ENCODE results near the gene SPATA1. TPM values are rescaled to one million over a fixed set of nuclear protein-coding genes. Genes with fewer than 3 reads are reported as not detected.

The SPATA1 gene
- total RNA-seq (1 to 10 TPM; 1.9 to 2.7 TPM), polyA plus RNA-seq (under 1 TPM in 1 of 2 donors, not detected in 1; 0.90 TPM)
- long read RNA-seq, donor 1, partial matches to known transcripts: 0 of 21 reads
- long read RNA-seq, donor 1, other reads (novel, unspliced or antisense): 21 of 21 reads
- long read RNA-seq, donor 2, partial matches to known transcripts: 0 of 37 reads
- long read RNA-seq, donor 2, other reads (novel, unspliced or antisense): 37 of 37 reads

DNA sequence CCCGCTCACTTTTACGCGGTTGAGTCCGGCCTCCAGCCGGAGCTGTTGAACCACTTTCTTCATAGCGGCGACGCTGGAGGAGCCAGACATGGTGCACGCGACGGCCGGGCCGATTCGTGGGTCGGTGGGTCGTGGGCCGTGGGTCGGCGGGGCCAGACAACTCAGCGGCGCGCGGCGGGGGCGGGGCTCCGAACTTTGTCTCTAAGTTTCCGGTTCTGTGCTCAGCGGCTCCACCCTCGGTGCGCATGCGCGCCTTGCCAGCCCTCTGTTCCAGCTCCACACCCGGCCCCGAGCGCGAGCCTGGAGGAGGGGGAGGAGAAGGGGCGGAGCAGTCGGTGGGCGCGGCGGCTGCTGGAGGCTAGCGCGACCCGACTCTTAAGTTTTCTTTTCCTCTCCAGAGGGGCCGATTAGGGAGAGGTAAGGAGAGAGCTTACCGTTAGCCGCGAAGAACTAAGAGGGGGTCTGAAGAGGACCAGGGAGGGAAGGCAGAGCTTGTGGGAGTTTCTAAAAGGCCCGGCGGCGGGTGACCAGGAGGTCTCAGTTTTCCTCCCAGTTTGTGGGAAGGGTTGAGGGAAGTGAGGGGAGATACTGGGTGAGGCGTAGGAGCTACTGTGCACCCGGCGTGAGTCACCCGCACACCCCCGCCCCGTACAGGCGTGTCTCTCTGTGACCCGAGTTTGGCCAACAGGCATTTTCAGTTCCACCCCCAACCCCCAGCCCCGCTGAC is at the start of gene SPATA1, which contains the start of gene GNG5:
Gene SPATA1 (plus strand): TSS at position 385 of the 727 bp plus-strand sequence. CDS start 9,974 bp downstream, outside the sequence.
Gene GNG5 (minus strand): TSS at position 580 of the 727 bp plus-strand sequence. CDS start 490 bp downstream, at position 90.
- 1% methylated on average over 46 to 60 of the region's 60 CpGs for WGBS, 2 donors
- H3K27ac ChIP-seq (ENCODE audit: low read depth in 1 of 2, low read length in 2 of 2): peak within 1 kb of the TSS; percentile 5 to 85
- H3K27me3 ChIP-seq (ENCODE audit: control insufficient read depth in 1 of 2, insufficient read depth in 2 of 2, low read length in 1 of 2): no peaks in the 10 kb centered on the region
- H3K4me3 ChIP-seq (ENCODE audit: low read length in 2 of 2): peak within 1 kb of the TSS; percentile 48 to 69
- intact Hi-C loops (cut with DNase I): loop anchor here (2.0 to 5.0 kb wide), 3 partner anchors 66 to 96 kb away; partner anchors contain the start of gene CTBS (in 1 of the 2)
- no peaks in the 10 kb centered on the region for H3K36me3 ChIP-seq (ENCODE audit: control insufficient read depth in 1 of 2, insufficient read depth in 2 of 2, low read length in 1 of 2)
- DNase-seq: peak; percentile 99 to 100
- ATAC-seq (ENCODE audit: low FRiP score): peak; percentile 99
- H3K9me3 ChIP-seq (ENCODE audit: control insufficient read depth, low read length): no peaks in the 10 kb centered on the region
- peaks cover 1 to 10% of the 10 kb centered on the region in 2 donors for H3K4me1 ChIP-seq (ENCODE audit: control insufficient read depth in 1 of 2, insufficient read depth in 2 of 2, low read length in 2 of 2)

DNA sequence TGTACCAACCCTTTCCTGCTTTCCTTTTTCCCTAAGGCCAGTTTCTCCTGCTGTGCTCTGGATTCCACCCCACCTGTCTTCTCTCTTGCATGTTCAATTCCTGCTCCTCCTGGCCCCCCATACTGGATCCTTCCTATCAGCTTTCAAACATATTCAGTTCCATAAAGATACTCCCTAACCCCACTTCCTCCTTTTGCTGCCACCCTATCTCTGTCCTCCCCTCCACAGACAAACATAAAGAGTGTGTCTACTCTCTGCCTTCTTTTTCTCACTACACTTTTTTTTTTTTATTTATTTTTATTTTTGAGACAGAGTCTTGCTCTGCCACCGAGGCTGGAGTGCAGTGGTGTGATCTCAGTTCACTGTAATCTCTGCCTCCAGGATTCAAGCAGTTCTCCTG is 44.1 kb upstream of the SPATA1 start:
- Histone ChIP-seq H3K36me3 (ENCODE audit: control insufficient read depth in 1 of 2, insufficient read depth in 2 of 2, low read length in 1 of 2) (no peaks in the 10 kb centered on the region), H3K27me3 (ENCODE audit: control insufficient read depth in 1 of 2, insufficient read depth in 2 of 2, low read length in 1 of 2) (no peaks in the 10 kb centered on the region), H3K4me3 (ENCODE audit: low read length in 2 of 2) (no peak overlapping the region), H3K27ac (ENCODE audit: low read depth in 1 of 2, low read length in 2 of 2) (no peak overlapping the region), H3K9me3 (ENCODE audit: control insufficient read depth, low read length) (no peaks in the 10 kb centered on the region), H3K4me1 (ENCODE audit: control insufficient read depth in 1 of 2, insufficient read depth in 2 of 2, low read length in 2 of 2) (no peaks in the 10 kb centered on the region)
- DNase-seq (no peak), ATAC-seq (ENCODE audit: low FRiP score) (no peak)
- intact Hi-C loops (cut with DNase I): no loop called here
- 70 to 81% methylated on average over 1 of the region's 1 CpG for WGBS, 2 donors

DNA sequence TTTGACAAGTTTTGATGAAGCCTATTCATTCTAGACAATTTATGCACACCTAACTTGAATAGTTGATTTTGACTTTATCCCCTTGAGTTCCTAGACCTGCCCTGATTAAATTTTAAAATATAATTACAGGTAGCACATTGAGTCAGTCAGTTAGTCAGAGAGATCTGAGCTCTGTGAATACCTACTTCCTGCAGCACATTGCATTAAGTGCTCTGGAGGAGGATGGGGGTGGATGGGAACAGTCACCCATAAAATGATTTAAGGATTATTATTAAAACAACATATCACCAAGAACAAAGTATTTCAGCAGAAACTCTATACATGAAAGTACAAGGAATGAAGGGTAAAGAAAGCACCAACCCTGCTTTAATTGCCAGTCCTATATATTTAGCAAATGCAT is 38.9 kb upstream of the SPATA1 start:
- intact Hi-C loops (cut with DNase I): no loop called here

GRCh38 chr1:84476225-84476624 is 30.0 kb upstream of the SPATA1 start:
- no peaks in the 10 kb centered on the region for H3K9me3 ChIP-seq (ENCODE audit: control insufficient read depth, low read length)
- DNase-seq: no peak
- ATAC-seq (ENCODE audit: low FRiP score): no peak
- no peaks in the 10 kb centered on the region for H3K27me3 ChIP-seq (ENCODE audit: control insufficient read depth in 1 of 2, insufficient read depth in 2 of 2, low read length in 1 of 2)
- intact Hi-C loops (cut with DNase I): loop anchor here in 1 of 2 donors (10.0 kb wide), 1 partner anchor 129 kb away; no protein-coding TSS in a partner anchor
- 38 to 41% methylated on average over 1 of the region's 1 CpG for WGBS, 2 donors
- H3K36me3 ChIP-seq (ENCODE audit: control insufficient read depth in 1 of 2, insufficient read depth in 2 of 2, low read length in 1 of 2): peaks cover 0 to under 1% of the 10 kb centered on the region in 2 donors
- H3K27ac ChIP-seq (ENCODE audit: low read depth in 1 of 2, low read length in 2 of 2): no peak overlapping the region
- H3K4me1 ChIP-seq (ENCODE audit: control insufficient read depth in 1 of 2, insufficient read depth in 2 of 2, low read length in 2 of 2): no peaks in the 10 kb centered on the region
- H3K4me3 ChIP-seq (ENCODE audit: low read length in 2 of 2): no peak overlapping the region

More for the DNA sequence above, 38.9 kb upstream of the SPATA1 start:
- Histone ChIP-seq H3K4me3 (ENCODE audit: low read length in 2 of 2) (no peak overlapping the region), H3K27me3 (ENCODE audit: control insufficient read depth in 1 of 2, insufficient read depth in 2 of 2, low read length in 1 of 2) (no peaks in the 10 kb centered on the region), H3K4me1 (ENCODE audit: control insufficient read depth in 1 of 2, insufficient read depth in 2 of 2, low read length in 2 of 2) (no peaks in the 10 kb centered on the region), H3K9me3 (ENCODE audit: control insufficient read depth, low read length) (no peaks in the 10 kb centered on the region), H3K27ac (ENCODE audit: low read depth in 1 of 2, low read length in 2 of 2) (no peak overlapping the region), H3K36me3 (ENCODE audit: control insufficient read depth in 1 of 2, insufficient read depth in 2 of 2, low read length in 1 of 2) (no peaks in the 10 kb centered on the region)
- DNase-seq: no peak
- no peak for ATAC-seq (ENCODE audit: low FRiP score)

DNA sequence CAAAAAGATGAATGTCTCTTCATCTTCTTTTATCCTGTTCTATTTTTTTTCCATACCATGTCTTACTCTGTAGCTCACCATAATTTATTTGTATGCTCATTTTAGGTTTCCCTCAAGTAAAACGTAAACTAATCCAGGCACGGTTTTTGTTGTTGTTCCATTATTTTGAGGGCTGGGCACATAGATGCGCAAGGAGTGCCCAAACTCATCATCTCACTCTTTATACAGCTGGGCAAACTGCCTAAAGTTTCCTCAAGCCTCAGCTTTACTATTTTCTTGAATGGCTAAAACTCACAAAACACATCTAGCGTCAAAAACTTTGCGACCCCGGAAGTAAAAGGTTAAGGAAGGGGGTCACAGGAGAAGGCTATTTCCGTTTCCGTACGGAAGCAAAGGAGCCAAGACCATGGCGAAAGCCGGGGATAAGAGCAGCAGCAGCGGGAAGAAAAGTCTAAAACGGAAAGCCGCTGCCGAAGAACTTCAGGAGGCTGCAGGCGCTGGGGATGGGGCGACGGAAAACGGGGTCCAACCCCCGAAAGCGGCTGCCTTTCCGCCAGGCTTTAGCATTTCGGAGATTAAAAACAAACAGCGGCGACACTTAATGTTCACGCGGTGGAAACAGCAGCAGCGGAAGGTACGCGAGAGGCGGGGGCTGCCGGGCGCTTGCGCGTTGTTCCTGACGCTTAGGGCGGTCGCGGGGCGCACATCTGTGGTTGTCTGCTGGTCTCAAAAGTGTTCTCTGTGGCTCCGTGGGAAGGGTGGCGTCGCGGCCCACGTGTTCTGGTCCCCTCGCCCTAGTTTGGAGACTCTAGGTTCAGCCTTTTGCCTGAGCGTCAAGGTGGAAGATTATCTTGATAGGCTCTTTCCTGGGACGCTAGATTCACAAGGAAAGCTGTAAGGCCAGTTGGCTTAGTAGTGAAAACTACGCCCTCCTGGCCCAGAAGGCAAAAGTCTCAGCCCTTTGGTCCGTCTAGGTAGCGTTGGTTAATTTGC is 27.0 kb upstream of the SPATA1 start, which contains the start of gene RPF1:
Gene RPF1 (plus strand): TSS at position 391 of the 993 bp plus-strand sequence. CDS start 16 bp downstream, at position 407.
- H3K36me3 ChIP-seq (ENCODE audit: control insufficient read depth in 1 of 2, insufficient read depth in 2 of 2, low read length in 1 of 2): peaks cover 0 to 2% of the 10 kb centered on the region in 2 donors
- 4 to 5% methylated on average over 51 of the region's 51 CpGs for WGBS, 2 donors
- H3K27ac ChIP-seq (ENCODE audit: low read depth in 1 of 2, low read length in 2 of 2): peak within 1 kb of the TSS; percentile 61 to 68
- DNase-seq: peak; percentile 74 to 91
- intact Hi-C loops (cut with DNase I): loop anchor here in 1 of 2 donors (2.0 to 10.0 kb wide), 2 partner anchors 26 to 126 kb away; no protein-coding TSS in a partner anchor
- no peaks in the 10 kb centered on the region for H3K9me3 ChIP-seq (ENCODE audit: control insufficient read depth, low read length)
- peak within 1 kb of the TSS; percentile 67 to 90 for H3K4me3 ChIP-seq (ENCODE audit: low read length in 2 of 2)
- H3K27me3 ChIP-seq (ENCODE audit: control insufficient read depth in 1 of 2, insufficient read depth in 2 of 2, low read length in 1 of 2): no peaks in the 10 kb centered on the region
- peak; percentile 95 for ATAC-seq (ENCODE audit: low FRiP score)
- peaks cover 0 to 2% of the 10 kb centered on the region in 2 donors for H3K4me1 ChIP-seq (ENCODE audit: control insufficient read depth in 1 of 2, insufficient read depth in 2 of 2, low read length in 2 of 2)

DNA sequence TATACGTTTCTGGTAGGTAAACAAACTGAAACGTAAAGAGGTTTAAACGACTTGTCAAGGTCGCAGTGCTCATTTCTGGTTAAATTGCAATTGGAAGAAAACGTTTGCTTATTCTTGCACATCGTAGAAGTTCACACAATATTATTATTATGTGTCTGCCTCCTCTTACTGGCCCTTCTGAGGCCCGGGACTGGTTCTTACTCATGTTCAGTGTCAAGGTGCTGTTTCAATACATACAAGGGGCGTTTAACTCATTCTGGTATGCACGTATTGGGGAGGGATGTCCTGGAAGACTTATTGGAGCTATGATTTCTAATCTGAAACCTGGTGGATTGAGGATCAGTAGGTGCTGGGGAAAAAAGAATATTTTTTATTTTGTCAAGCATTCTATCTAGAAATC is 26.2 kb upstream of the SPATA1 start:
- ATAC-seq (ENCODE audit: low FRiP score): no peak
- H3K4me1 ChIP-seq (ENCODE audit: control insufficient read depth in 1 of 2, insufficient read depth in 2 of 2, low read length in 2 of 2): peaks cover 0 to 2% of the 10 kb centered on the region in 2 donors
- peaks cover 0 to 2% of the 10 kb centered on the region in 2 donors for H3K36me3 ChIP-seq (ENCODE audit: control insufficient read depth in 1 of 2, insufficient read depth in 2 of 2, low read length in 1 of 2)
- H3K9me3 ChIP-seq (ENCODE audit: control insufficient read depth, low read length): no peaks in the 10 kb centered on the region
- no peak for DNase-seq
- intact Hi-C loops (cut with DNase I): loop anchor here in 1 of 2 donors (2.0 to 10.0 kb wide), 2 partner anchors 25 to 125 kb away; no protein-coding TSS in a partner anchor
- H3K27ac ChIP-seq (ENCODE audit: low read depth in 1 of 2, low read length in 2 of 2): no peak overlapping the region
- H3K4me3 ChIP-seq (ENCODE audit: low read length in 2 of 2): peak overlapping the region; percentile 67 to 90
- WGBS, 2 donors: 2 to 3% methylated on average over 9 of the region's 9 CpGs
- H3K27me3 ChIP-seq (ENCODE audit: control insufficient read depth in 1 of 2, insufficient read depth in 2 of 2, low read length in 1 of 2): no peaks in the 10 kb centered on the region

DNA sequence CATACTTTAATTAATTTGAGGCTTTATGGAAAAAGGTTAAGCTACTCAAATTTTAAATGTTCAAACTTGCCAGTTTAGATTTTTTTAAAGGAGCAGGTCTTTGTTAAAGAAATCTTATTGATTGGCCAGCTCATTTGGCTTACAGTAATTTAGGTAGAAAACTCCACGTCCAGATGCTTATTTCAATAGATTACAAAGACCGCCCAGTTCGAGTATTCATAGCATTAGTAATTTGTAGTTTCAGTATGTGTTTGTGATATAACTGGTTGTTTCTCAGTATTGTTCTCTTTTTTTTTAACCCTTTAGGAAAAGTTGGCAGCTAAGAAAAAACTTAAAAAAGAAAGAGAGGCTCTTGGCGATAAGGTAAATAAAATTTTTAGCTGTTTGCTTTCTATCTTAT is 25.5 kb upstream of the SPATA1 start:
- Histone ChIP-seq H3K27ac (ENCODE audit: low read depth in 1 of 2, low read length in 2 of 2) (no peak overlapping the region), H3K4me1 (ENCODE audit: control insufficient read depth in 1 of 2, insufficient read depth in 2 of 2, low read length in 2 of 2) (peaks cover 0 to 2% of the 10 kb centered on the region in 2 donors), H3K9me3 (ENCODE audit: control insufficient read depth, low read length) (no peaks in the 10 kb centered on the region), H3K36me3 (ENCODE audit: control insufficient read depth in 1 of 2, insufficient read depth in 2 of 2, low read length in 1 of 2) (peaks cover 0 to 2% of the 10 kb centered on the region in 2 donors), H3K27me3 (ENCODE audit: control insufficient read depth in 1 of 2, insufficient read depth in 2 of 2, low read length in 1 of 2) (no peaks in the 10 kb centered on the region), H3K4me3 (ENCODE audit: low read length in 2 of 2) (no peak overlapping the region)
- intact Hi-C loops (cut with DNase I): no loop called here
- WGBS, 2 donors: 89 to 90% methylated on average over 4 of the region's 4 CpGs
- DNase-seq (no peak), ATAC-seq (ENCODE audit: low FRiP score) (no peak)

GRCh38 chr1:84481317-84481716 is 24.9 kb upstream of the SPATA1 start:
- ATAC-seq (ENCODE audit: low FRiP score) (no peak), DNase-seq (no peak)
- H3K9me3 ChIP-seq (ENCODE audit: control insufficient read depth, low read length): no peaks in the 10 kb centered on the region
- H3K4me3 ChIP-seq (ENCODE audit: low read length in 2 of 2): no peak overlapping the region
- peaks cover 0 to 2% of the 10 kb centered on the region in 2 donors for H3K4me1 ChIP-seq (ENCODE audit: control insufficient read depth in 1 of 2, insufficient read depth in 2 of 2, low read length in 2 of 2)
- H3K36me3 ChIP-seq (ENCODE audit: control insufficient read depth in 1 of 2, insufficient read depth in 2 of 2, low read length in 1 of 2): peaks cover 0 to 2% of the 10 kb centered on the region in 2 donors
- intact Hi-C loops (cut with DNase I): no loop called here
- H3K27me3 ChIP-seq (ENCODE audit: control insufficient read depth in 1 of 2, insufficient read depth in 2 of 2, low read length in 1 of 2): no peaks in the 10 kb centered on the region
- H3K27ac ChIP-seq (ENCODE audit: low read depth in 1 of 2, low read length in 2 of 2): no peak overlapping the region
- 91 to 94% methylated on average over 2 of the region's 2 CpGs for WGBS, 2 donors
